GM19238 (cell line): ENCODE data around the gene ELOVL6.
A peak's percentile ranks its signal among the peaks of the same experiment; 100 is the strongest.

Source experiments
- DNase-seq: peaks from one replicate; pipeline ENCODE4 v3.0.0; 2011; ENCODE audit warnings: low spot score; ENCODE audit not compliant: insufficient read length

The ELOVL6 gene

DNA sequence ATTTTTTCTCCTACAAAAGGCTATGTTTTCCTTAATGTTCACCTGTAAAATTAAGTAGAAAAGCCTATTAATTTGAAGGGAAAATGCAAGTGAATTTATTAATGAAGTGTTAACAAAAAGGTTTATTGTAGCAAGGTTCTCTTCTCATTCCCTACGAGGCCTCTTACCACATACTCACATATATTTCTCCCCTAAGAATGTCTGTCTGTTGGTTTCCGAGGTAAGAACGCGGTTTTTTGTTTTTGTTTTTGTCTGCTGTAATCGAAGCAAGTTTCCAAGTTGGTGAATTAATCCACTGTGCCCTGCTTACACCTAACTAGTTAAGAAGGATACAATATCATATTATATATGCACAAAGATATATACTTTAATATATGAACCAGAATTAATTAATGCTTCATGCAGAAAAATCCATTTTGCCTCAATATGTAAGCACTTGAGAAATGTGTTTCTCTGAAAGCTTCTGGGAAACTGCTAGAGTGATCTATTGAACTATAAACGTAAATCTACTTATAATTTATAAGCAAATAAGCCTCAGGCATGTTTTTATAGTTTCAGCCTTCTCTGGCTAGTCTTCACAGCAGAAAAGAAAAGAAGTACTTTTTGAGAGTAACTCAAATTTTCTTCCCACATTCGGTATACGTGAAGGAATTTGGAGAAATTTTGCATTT is 164.9 kb downstream of the ELOVL6 start:
- no peak for DNase-seq

DNA sequence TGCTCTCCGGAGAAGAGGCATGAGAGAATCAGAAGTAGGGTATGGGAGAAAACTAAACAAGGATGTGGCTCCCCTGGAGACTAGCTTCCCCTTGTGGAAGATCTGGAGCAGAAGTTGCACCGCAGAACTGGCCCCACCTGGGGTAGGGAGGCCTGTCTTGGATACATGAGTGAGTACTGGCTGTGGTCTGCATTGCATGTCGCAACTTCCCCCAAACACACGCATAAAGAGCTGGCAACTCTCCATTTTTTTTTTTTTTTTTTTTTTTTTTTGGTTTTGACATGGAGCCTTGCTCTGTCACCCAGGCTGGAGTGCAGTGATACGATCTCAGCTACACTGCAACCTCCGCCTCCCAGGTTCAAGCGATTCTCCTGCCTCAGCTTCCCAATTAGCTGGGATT is 165.8 kb downstream of the ELOVL6 start:
- DNase-seq = no peak

DNA sequence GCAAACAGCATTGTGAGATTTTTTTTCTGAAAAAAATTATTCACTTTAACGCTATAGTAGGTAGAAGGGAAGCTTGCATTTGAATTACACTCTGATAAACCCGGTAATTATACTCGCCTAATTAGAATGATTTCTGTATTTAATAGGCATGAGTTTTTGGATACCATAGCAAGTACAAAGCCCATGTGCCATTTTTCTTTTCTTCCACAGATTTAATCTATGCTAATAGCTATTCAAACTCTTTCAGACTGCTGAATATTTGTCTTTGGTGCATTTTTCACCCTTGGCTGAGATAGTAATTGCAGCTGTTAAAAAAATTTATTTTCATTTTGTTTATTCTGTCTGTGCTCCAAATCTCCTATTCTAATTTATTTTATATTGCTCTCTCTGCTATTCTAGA is 172.7 kb downstream of the ELOVL6 start:
- no peak for DNase-seq

DNA sequence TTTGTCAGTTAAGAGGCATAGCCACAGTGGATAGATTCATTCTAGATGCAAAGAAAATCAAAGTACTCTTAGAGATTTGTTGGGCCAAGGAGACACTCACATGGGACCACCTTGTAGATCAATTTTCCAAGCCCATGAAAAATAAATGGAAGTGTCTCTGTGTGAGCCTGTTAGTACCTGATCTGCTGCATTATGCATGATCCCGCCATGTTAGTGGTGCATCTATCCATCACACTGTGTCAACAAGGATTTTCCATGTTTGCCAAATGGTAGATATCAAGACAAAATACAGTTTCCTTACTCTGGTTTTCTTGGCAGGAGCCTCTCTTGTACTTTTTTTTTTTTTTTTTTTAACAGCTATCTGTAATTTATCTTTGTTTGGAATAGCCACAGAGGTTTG is 173.4 kb downstream of the ELOVL6 start:
- no peak for DNase-seq

DNA sequence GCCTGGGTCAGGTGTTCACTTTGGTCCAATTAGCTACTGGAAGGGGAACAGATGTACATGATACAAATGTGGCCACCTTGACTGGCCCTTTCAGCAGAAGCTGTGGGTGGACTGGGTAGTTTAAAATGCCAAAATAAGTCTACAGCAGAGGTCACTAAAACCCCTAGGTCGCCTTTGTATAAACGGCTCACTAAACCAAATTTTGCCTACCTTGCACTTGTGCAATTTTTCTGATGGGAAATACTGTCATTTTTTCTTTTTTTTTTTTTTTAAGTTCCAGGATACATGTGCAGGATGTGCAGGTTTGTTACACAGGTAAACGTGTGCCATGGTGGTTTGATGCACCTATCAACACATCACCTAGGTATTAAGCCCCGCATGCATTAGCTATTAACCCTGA is 176.0 kb downstream of the ELOVL6 start:
- DNase-seq = no peak

DNA sequence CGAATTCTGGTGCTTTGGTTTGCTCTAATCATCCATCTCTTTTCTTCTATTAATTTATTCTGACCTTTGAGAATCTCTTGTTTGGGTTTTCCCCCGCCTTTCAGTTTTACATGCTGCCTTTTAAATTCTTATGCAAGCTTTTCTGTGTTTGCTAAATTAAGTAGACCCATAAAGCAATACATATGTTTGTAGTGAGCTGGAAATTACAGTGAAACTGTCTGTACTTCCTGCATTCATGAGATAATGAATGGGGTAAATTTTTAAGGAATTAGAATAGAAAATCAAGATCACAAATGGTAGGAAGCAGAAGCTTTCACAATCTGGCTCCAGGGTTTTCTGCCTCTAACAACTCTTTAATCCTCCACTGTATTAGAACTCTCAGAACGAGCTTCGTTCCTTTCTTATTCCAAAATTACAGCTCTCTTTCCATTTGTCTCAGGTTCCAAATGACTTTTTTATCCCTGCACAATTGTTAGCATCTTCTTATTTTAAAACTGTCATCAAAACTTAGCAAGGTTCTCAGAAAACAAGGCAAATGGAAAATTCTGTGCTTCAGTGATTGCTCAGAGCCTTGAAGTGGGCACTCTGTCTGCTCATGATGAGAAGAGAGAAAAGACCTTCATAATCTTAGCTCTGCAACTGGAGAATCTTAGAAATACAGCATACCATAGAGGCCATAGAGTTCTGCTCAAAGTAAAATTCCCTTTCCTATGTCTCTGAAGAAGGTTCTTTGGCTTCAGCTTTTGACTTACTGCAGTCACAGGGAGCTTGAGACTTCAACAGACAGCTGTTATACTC is 177.6 kb downstream of the ELOVL6 start:
- no peak for DNase-seq

DNA sequence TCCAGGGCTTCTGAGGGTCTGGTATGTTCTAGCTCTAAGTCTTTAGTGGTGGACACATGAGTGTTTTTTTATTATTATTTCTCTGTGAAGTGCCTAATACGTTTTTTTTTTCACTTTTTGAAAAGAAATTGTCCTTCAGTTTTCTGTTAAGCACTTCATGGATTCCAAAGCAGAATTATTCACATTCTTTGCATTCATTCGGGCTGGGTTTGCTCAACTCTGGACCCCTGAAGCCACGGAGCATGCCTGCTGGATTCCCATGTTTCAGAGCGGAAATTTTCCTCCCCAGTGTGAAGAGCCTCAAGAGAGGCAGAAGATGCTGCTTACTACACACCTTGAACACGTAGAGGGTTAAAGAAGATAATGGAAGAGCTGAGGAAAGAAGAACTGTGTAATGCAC is 178.3 kb downstream of the ELOVL6 start:
- no peak for DNase-seq

DNA sequence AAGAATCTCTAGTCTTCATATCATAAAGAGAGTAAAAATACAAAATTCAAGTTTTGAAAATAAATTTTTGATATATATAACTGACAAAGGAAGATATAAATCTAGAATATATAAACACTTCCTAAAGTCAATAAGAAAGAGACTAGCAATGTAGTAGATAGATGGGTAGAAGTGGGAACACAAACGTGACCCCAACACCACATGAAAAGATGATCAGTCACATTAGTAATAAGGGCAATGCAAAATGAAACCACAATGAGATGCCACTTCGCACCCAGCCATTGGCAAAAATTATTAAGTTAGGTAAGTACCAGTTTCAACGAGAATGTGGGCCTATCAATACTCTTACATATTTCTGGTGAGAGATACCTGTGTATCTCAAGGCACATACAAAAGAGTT is 179.3 kb downstream of the ELOVL6 start:
- DNase-seq = no peak

DNA sequence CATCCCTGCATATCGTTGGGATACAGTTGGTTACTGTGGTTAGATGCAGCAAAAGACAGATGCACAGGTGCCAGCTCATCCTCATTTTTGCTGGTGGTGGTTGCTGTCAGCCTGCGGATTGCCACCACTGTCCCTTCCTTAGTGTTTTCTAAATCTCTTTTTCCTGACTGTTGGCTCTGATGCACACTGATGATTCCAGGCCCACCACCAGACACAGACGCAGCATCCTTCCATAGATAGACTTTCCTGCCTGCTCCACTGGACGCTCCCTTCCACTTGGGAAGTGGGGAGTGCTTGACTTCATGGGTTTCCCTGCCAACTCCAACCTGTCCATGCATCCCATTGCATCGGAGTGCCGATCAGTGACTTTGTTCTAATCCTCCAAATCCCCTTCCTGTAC is 184.2 kb downstream of the ELOVL6 start:
- no peak for DNase-seq

DNA sequence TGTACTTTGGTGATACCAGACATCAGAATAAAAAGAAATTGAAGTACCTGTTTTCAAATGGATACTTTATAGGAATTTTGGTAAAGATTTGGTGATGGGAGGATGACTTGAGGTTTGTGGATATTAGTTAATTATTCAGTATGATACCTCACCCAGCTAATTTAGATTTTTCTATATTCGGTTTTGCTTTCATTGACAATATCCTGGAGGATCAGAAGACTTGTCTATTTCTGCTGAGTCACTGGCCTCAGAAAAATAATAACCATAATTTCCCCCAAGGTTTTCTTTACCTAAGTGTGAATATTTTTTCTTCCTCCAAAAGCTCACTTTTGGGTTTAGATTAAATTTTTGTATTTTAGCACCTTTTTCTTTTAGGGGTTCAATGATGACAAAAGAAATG is 185.5 kb downstream of the ELOVL6 start:
- no peak for DNase-seq

DNA sequence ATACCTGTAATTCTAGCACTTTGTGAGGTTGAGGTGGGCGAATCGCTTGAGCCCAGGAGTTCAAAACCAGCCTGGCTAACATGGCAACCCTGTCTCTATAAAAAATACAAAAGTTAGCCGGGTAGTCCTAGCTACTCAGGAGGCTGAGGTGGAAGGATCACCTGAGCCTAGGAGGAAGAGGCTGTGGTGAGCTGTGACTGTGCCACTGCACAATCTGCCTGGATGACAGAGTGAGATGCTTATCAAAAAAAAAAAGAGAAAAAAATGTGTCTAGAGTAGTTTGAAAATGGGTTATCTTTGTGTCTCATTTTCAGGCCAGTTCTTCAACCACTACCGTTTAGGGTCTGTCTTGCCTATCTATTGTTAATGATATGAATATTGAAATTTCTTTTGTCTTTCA is 187.6 kb downstream of the ELOVL6 start:
- no peak for DNase-seq

DNA sequence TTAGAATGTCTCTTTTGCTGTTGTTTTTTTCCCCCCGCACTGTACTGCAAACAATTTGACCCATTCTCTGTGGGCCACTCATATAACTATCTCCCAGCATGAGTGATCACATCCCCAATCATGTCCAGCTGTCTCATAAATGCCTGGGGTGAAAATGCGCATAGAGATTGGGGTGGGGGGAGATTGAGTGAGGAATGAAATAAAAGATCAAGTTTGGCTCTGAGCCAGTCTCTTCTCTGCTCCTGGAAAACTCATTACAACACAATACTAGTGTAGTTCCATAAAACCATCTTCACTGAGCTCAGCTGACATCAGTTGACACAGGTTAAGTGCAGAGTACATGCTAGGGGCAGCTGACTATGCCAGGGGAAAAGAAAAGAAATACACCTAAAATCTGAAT is 188.9 kb downstream of the ELOVL6 start:
- no peak for DNase-seq

DNA sequence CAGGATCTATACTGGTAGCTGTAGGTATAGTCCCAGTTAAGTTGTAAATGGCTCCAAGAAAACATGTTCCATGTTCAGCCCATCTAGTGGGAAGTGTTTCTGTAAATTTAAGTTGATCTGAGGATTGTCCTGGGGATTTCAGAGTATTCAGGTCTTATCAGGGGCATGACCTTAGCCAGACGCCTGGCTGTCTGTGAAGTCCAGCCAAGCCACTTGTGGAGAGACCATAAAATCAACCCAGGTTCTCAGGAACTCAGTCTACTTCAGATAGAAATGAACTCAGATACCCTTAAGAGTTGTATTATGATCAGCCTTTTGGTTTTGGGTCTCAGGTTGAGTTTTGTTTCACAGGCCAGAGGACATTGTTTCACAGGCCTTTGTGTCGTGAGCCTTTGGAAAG is 189.9 kb downstream of the ELOVL6 start:
- DNase-seq = no peak

DNA sequence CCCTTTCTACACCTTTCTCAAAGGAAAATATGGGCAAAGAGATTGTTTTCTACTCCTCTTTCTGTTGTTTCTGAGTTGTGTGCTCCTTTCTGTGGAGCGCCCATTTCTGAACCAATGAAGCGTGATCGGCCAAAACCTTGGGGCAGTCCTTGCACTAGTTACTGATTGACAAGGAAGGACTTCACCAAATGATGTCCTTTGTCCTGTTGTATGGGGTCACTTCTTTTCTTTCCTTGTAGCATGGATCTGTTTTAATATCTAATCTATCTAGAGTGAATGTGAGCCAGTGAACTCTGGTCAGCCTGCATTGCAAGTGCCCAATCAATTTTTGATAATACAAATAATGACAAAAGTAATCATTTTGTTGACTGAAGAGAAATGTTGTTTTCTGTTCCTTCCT is 191.2 kb downstream of the ELOVL6 start:
- DNase-seq = no peak

DNA sequence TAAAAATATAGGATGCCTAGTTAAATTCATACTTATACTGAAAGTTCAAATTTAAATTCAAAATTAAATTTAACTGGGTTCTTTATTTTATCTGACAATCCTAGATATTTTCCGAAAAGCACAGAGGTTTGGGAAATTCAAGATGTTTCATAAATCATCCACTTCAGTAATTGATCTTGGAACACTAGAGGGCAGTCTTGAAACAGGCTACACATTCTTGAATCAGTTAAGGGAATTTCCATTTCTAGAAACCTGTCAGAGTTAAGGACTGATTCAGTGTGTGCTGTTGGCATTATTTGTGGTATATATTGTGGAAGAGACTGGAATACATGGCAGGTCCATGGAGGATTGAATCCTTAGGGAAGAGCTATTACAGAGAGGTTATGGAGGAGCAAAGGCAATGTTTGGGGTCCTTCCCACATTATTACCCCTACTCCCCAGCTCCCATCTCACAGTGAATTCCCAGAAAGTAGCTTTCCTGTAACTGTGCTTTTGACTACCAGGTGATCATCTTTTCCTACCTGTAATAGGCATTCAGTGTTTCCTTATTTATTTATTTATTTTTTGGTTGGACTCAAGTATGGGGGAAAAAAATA is 192.9 kb downstream of the ELOVL6 start:
- peak; percentile 10 for DNase-seq

DNA sequence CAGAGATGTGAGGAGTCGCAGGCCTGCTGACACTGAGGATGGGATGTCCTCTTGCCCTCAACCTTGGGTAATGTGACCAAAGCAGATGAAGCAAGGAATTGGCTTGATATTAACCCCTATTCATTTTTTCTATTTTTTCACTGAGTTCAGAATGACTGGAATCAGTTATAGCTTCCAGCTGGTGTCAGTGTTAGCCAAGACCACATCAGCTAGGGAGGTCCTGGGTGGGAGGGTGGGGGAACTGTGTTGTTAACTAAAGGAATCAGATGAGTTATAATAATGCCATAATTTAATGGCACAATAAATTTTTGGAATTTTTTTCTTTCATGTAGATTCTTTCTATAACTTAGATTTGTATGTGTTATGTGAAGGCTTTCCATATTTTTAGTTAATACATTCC is 193.9 kb downstream of the ELOVL6 start:
- DNase-seq = no peak

DNA sequence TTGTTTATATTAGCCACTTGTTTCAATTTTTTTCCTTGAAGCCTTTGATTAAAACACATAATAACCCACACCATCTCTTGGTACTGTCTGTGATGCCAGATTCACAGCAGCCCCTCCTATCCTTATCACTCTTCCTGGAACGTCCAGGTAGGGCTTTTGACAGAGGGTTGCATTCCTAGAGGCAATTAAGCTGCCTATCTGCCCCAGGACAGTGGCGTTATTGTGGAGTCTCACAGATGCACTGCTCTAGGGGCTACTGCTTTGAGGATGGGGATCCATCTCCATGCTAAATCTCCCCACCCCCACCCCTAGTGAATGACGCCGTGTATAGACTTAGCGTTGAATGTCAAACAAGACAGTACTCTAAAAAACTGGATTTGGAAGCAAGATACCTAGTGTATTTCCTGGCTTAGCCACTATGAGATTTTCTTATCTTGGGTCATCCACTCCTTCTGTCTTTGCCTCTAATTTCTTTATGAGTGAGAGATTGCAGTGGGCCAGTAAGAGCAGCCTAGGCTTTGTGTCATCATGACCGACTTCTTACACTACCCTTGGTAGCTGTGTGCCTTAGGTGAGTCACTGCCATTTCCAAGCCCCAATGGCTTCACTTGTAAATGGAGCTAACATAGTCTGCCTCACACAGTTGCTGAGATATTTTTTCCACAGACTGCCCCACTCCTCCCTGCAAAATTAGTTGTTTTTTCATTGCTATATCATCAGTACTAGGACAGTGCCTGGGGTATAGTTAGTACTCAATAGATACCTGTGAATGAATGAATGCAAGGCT is 194.8 kb downstream of the ELOVL6 start:
- DNase-seq = no peak

DNA sequence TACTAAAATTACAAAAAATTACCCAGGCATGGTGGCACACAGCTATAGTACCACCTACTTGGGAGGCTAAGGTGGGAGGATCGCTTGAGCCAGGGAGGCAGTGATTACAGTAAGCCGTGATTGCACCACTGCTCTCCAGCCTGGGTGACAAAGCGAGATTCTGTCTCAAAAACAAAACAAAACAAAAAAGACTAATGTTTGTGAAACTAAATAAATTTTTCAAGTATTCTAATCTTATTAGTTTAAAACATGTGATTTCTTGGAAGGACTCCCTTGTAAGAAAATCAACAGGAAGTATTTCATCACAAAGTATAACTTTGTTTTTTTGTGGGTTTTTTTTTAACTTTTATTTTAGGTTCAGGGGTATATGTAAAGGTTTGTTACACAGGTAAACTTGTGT is 196.1 kb downstream of the ELOVL6 start:
- no peak for DNase-seq

DNA sequence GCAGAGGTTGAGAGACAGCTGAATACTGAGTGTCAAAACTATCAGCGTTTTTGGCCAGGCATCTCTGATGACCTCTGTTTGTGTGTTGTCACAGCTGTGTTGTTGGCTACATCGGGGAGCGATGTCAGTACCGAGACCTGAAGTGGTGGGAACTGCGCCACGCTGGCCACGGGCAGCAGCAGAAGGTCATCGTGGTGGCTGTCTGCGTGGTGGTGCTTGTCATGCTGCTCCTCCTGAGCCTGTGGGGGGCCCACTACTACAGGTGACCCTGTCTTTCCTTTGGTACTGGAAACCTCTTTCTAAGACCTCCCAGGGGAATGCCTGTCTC is 198.9 kb downstream of the ELOVL6 start:
- no peak for DNase-seq

DNA sequence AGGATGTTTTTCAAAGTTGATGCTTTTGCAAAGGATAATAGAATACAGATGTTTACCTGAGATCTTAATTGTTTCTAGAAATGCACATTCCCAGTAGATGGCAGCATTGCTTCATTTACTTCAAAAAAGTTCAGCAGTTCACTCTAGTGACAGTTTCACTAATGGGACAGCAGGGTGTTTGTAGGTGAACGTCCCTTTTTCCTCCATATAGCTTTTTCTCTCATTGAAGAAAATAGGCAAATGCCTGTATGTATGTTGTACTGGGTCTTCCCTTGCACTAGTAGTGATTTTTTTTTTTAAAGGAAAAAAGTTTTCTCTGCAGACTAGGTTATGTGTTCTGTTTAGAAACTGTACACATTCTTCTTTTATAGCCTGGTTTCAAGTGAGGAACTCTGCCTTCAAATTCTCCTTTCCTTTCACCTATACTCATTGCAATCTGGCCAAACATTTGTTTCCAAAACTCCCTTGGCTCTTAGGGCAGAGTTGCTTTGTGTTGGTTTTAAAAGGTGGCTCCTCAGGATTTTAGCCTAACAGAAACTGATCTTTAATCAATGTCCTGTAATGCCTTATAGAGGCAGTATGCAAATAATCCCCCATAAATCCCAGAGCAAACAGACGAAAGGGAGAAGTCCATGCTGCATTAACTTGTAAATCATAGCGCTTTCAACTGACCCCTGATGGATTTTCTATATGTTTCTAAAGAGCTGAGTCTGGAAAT is 199.4 kb downstream of the ELOVL6 start:
- DNase-seq = peak; percentile 23

DNA sequence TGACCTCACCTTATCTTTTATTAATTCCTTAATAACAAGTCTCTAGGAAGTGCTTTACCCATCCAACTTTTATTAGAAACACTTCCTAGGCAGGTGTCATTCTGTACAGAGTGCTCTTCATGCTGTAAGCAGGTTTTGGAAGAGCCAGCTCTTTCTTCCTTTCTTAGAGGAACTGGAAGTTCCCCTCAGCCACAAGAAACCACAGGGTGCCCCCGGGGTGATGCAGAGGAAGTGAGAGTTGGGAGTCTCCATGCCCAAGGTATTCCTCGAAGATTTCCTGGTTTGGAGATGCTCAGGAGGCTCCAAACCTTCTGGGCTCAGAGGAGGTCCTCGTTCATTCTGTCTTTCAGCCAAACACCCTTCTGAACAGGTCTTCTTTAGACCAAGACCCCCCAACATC is 201.9 kb downstream of the ELOVL6 start:
- DNase-seq = no peak
